GM19467 (cell line): ENCODE data around the gene USP3.
"Not testable (repeated sequence)": the region's sequence is repeated elsewhere in the genome, so short reads cannot be mapped to it uniquely, and the experiment has no call there.

Experiments
- ATAC-seq: cut with Tn5 transposase; IDR thresholded peaks from one replicate; pipeline ENCODE4 v1.9.1; 2021; ENCODE audit warnings: mild to moderate bottlenecking, moderate library complexity; ENCODE audit not compliant: unreplicated experiment

Gene USP3

DNA sequence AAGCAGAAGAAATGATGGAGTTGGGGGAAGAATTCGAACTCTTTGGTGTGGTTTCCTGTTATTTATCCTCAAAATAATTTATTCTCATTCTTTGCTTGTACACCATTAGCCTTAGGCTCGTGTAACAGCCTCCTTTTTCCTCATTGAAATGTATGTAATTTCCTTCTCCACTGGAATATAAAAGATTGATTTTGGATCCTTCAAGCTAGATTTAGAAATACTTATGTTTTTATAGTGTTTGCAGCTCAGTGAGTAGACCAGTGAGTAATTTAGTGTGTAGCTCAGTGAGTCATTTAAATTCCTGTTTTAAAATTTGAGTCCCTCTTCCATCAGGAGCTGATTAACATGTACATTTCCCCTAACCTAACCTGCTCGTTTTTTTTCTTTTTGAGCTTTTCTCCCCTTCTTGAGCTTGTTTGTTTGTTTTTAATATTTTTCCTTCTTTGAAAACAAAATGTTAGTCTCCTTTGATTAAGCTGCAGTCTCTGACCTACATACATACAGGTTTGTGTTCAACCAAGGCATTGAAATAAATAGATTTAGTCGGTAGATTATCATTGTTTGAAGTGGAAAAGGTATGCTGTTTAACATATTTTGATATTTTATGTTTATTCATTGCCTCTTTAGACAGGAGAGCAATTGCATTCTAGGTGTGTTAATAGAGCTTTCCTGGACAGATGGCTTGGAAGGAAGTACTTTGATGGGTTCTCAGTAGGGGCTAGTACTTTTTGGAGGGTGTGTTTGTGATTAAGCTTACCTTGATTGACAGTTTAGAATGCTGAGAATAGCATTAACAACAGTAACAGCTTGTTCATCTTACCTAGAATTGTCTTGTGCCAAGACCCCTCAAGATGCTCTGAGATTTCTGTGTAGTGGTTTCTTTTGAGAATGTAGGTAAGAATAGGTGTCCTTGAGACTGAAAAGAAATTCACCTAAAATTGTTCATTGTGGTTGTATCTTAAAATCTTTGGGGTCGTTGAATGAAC, 5.9 kb downstream of the USP3 start:
- no peak for ATAC-seq

- no peak for ATAC-seq
These were observed 7.8 kb downstream of the USP3 start for GRCh38 chr15:63512148-63512547.

DNA sequence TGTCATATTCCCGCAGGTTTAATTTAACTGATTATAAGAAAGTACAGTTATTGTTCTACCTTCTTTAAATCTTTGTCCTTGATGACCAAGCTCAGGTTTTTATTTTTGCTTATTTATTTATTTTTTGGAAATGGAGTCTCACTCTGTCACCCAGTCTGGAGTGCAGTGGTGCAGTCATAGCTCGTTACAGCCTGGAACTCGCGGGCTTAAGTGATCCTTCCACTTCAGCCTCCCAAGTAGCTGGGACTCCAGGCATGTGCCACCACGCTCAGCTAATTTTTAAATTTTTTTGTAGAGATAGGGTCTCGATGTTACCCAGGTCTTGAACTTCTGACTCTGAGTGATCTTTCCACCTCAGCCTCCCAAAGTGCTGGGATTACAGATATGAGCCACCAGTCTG, 8.9 kb downstream of the USP3 start:
- ATAC-seq: no peak

DNA sequence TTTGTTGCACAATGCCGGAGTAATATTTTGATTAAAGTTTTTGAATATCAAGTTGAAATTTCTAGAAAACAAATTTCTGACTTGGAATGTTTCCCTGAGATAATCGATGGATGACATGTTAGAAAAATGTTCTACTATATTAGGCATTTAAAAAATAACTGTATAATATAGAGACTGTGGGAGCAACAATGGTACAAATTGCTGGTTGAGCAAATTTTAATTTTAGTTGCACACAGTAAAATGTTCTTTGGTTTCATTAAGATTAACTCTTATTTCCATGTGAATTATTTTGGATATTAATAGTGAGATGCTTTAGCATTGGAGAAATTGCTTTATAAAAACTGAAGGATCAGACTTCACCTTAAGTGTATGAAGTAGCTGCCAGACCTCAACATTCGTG, 9.3 kb downstream of the USP3 start:
- no peak for ATAC-seq

GRCh38 chr15:63514531-63514943, 10.1 kb downstream of the USP3 start:
- no peak for ATAC-seq

- ATAC-seq: no peak
These were observed 12.8 kb downstream of the USP3 start for GRCh38 chr15:63517202-63517601.

- no peak for ATAC-seq
These were observed 13.2 kb downstream of the USP3 start for GRCh38 chr15:63517628-63518027.

GRCh38 chr15:63519041-63519440, 14.6 kb downstream of the USP3 start:
- ATAC-seq: no peak

DNA sequence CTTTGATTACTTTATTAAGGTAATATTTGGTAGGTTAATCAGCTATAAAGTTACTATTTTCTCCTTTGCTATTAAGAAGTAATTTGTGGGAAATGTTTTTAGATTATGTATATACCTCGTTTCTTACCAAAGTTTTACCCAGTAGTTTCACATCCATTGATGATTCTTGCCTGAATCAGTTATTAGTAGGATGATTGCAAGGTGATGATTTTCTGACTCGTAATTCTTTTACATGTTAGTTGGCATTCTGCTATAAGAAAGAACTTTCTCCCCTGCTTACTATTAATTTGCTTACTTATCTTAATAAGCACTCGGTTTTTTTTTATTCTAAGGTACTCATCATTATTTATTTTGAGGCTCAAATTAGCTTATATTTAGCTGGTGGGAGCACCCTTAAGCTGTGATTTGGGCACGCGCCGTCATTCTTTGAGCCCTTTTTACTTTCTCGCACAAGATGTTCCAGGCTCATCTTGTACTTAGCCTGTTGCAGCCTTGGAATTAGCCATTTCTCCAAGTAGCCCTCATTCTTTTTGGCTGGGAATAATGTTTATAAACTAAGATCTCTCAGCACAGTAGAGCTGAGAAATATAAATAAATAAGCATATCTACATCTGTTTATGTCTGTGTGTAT, 15.3 kb downstream of the USP3 start:
- ATAC-seq: no peak

DNA sequence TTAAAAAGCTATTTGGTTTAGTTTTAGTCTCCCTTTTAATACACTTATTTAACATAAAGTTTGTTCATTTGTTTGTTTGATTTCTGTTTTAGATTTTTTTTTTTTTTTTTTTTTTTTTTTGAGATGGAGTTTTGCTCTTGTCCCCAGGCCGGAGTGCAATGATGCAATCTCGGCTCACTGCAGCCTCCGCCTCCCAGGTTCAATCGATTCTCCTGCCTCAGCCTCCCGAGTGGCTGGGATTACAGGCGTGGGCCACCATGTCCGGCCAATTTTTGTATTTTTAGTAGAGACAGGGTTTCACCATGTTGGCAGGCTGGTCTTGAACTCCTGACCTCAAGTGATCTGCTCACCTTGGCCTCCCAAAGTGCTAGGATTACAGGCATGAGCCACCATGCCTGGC, 16.1 kb downstream of the USP3 start:
- not testable (repeated sequence) for ATAC-seq

GRCh38 chr15:63522225-63522578, 17.8 kb downstream of the USP3 start:
- no peak for ATAC-seq

DNA sequence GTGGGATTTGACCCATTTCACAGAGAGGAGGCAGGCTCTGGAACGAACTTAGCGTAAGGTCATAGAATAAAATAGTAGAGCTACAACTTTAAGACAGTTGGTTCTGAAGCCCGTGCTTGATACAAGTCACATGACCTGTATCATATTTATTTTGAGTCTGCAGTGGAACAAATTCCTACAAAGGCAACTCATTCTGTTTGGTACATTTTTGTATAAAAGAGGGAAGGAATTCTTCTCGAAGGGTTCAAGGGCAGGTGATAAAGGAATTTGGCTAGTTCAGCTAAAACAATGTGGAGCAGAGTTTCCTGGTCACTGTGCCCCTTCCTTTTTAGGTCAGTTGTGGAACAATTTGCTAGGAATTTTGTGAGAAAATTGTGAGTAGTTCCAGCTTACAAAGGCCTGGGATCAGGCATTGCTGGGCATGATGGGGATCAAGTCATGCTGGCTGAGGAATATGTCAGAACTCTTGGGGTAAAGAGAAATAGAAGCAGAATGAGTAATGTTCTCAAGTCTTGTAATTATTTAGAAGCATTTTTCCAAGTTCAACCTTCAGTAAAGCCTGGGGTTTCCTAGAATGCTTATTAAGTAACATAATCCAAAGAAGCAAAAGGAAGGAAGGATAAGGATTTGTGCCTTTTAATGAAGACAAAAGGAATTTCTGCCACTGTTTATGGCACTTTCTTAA, 19.1 kb downstream of the USP3 start:
- ATAC-seq: no peak

GRCh38 chr15:63524316-63525015, 20.1 kb downstream of the USP3 start:
- no peak for ATAC-seq

GRCh38 chr15:63526401-63526800, 22.0 kb downstream of the USP3 start:
- no peak for ATAC-seq

- no peak for ATAC-seq
These were observed 23.8 kb downstream of the USP3 start for GRCh38 chr15:63528138-63528659.

DNA sequence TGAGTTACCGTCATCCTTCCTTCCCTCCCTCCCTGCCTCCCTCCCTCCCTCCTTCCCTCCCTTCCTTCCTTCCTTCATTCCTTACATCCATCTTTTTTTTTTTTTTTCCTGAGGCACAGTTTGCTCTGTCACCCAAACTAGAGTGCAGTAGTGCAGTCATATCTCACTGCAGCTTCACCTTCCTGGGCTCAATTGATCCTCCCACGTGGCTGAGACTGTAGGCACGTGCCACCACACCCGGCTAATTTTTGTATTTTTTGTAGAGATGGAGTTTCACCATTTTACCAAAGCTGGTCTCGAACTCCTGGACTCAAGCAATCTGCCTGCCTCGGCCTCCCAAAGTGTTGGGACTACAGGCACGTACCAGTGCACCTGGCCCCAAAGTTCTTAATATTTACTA, 25.8 kb downstream of the USP3 start:
- no peak for ATAC-seq

GRCh38 chr15:63530752-63531299, 26.4 kb downstream of the USP3 start:
- ATAC-seq: no peak

GRCh38 chr15:63531586-63531985, 27.2 kb downstream of the USP3 start:
- no peak for ATAC-seq

- no peak for ATAC-seq
These were observed 27.9 kb downstream of the USP3 start for GRCh38 chr15:63532307-63532744.

- ATAC-seq: not testable (repeated sequence)
These were observed 30.5 kb downstream of the USP3 start for GRCh38 chr15:63534888-63535287.
